DOHH2 (cell line): Measurements from ENCODE around the gene RGS7.

ENCODE experiments used
- EZH2phosphoT487 ChIP-seq: fragments of 200-600 bp; sonication (generic); IDR thresholded peaks from 2 replicates; pipeline ENCODE4 v1.6.1; 2017; ENCODE audit warnings: borderline replicate concordance, mild to moderate bottlenecking, antibody characterized with exemption, low read length, moderate library complexity, mixed read lengths
- TF ChIP-seq, protein P1 (sequence below): fragments of 200-600 bp; sonication (generic); IDR thresholded peaks from one replicate; pipeline ENCODE4 v1.5.1; 2014; ENCODE audit warnings: antibody characterized with exemption, mild to moderate bottlenecking, low read depth, low read length; ENCODE audit not compliant: poor library complexity, severe bottlenecking

DNA sequence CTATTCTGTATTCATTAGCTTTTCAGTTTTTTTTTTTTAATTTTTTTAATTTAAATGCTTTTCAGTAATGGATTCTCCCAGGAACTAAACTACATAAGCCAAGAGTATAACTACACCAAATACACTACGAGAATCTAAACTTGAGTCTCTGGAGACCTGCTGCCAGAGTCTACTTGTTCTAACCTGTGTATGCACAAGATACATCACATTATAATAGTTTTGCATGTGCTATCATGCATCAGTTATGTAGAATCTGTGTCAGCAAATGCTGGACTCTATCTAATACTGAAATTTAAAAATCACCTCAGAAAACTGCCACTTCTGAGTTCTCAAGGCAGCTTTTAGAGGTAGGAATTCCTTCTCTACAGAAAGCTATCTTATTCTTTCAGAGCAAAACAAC lies 598.7 kb downstream of the RGS7 start:
- TF ChIP-seq, protein P1, sequence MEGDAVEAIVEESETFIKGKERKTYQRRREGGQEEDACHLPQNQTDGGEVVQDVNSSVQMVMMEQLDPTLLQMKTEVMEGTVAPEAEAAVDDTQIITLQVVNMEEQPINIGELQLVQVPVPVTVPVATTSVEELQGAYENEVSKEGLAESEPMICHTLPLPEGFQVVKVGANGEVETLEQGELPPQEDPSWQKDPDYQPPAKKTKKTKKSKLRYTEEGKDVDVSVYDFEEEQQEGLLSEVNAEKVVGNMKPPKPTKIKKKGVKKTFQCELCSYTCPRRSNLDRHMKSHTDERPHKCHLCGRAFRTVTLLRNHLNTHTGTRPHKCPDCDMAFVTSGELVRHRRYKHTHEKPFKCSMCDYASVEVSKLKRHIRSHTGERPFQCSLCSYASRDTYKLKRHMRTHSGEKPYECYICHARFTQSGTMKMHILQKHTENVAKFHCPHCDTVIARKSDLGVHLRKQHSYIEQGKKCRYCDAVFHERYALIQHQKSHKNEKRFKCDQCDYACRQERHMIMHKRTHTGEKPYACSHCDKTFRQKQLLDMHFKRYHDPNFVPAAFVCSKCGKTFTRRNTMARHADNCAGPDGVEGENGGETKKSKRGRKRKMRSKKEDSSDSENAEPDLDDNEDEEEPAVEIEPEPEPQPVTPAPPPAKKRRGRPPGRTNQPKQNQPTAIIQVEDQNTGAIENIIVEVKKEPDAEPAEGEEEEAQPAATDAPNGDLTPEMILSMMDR = no peak
- no peak for TF ChIP-seq EZH2phosphoT487
